Esophagus squamous epithelium (tissue), 5 donors: ENCODE data around the gene TCP11L1. TPM values are rescaled to one million over a fixed set of nuclear protein-coding genes. Genes with fewer than 3 reads are reported as not detected.
"Not testable (repeated sequence)": the region's sequence is repeated elsewhere in the genome, so short reads cannot be mapped to it uniquely, and the experiment has no call there.

Experiments used
- DNase-seq: peaks from one replicate; lab custom pipeline; 2025; lab: John Stamatoyannopoulos, UW
- H3K27ac ChIP-seq, 4 donors: fragments of 200-600 bp; sonication (generic); one replicate each; pipeline ENCODE4 v1.5.1; 2016 to 2019; ENCODE audit warnings: mild to moderate bottlenecking in 1 of 4
- H3K27me3 ChIP-seq, 4 donors: fragments of 200-600 bp; sonication (generic); 1 replicate in 3 of 4; 2 replicates in 1 of 4; pipeline versions ENCODE4 v1.5.1 to v1.6.0; 2017 to 2021; ENCODE audit warnings: antibody characterized with exemption in 1 of 4
- H3K36me3 ChIP-seq, 3 donors: fragments of 200-600 bp; sonication (generic); one replicate each; pipeline ENCODE4 v1.5.1; 2016 to 2019
- H3K4me1 ChIP-seq, 3 donors: fragments of 200-600 bp; sonication (generic); one replicate each; pipeline ENCODE4 v1.5.1; 2017 to 2019
- H3K4me3 ChIP-seq, 4 donors: fragments of 200-600 bp; sonication (generic); 1 replicate in 3 of 4; 2 replicates in 1 of 4; pipeline ENCODE4 v1.5.1; 2016 to 2019; ENCODE audit warnings: mild to moderate bottlenecking in 2 of 4, moderate library complexity in 1 of 4
- H3K9me3 ChIP-seq, 3 donors: fragments of 200-600 bp; sonication (generic); one replicate each; pipeline ENCODE4 v1.5.1; 2016 to 2019
- POLR2A ChIP-seq, 4 donors: fragments of 450-650 bp; IDR thresholded peaks; one replicate each; pipeline ENCODE4 v1.6.1; 2017; ENCODE audit warnings: antibody characterized with exemption in 4 of 4, mild to moderate bottlenecking in 4 of 4, moderate library complexity in 3 of 4
- WGBS, 2 donors: methylation state at CpG; one replicate each; pipeline ENCODE4 v1.1.5; 2018; 5-methylcytosine and 5-hydroxymethylcytosine counted together
- intact Hi-C: fragments of 100-400 bp; cut with DNase I; formaldehyde crosslinking; loops from one replicate; pipeline ENCODE4 v1.15.0; 2022
- total RNA-seq, 4 donors: library from RNA; depleted of rRNA; stranded (reverse); fragments of >200 nt; gene quantifications; one replicate each; pipeline ENCODE4 v1.1.0, GENCODE V29; 2016
- TF ChIP-seq, protein P1 (sequence below), 6 experiments: fragments of 450-650 bp in 4 of 6; fragments of 200-600 bp in 2 of 6; sonication (generic) in 2 of 6; IDR thresholded peaks; one replicate each; pipeline ENCODE4 v1.5.1; 2016 to 2019; ENCODE audit warnings: antibody characterized with exemption in 6 of 6, mild to moderate bottlenecking in 4 of 6, moderate library complexity in 4 of 6
- donor health status: DM: yes; HTN: yes; CAD: no.

TCP11L1 gene
- total RNA-seq, 4 donors from 2014 or later, result 15.0 to 31.8 (median 17.7) TPM

DNA sequence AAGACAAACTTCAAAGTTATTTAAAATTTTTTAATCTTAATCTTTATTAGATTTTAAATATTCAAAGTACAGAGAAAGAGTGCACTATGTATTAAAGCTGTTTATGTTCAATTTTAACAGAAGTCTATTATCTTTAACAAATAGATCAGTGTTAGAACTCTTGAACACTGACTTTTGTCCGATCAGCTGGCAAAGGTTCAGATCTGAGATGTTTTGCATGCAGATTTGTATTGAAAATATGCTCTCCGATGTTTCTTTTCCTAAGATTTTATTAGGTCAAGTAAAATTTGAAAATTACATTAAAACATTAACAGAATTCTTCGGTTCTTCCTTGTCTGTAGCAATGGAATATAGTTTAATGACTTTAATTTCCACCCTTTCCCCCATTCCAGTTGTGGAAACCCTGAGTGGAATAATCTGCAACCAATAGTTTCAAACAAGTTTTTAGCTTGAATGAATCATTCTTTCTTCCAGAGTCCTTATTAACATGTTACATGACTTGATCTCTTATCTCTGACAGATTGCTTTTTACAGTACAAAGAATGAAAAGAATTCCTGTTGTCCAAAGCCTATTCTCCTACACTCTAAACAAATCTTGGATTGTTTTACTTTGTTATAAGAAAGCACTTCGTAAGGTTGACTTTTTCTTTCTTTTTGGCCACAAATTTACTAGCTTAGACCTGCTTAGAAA lies 11.4 kb upstream of the TCP11L1 start:
- TF ChIP-seq, protein P1, sequence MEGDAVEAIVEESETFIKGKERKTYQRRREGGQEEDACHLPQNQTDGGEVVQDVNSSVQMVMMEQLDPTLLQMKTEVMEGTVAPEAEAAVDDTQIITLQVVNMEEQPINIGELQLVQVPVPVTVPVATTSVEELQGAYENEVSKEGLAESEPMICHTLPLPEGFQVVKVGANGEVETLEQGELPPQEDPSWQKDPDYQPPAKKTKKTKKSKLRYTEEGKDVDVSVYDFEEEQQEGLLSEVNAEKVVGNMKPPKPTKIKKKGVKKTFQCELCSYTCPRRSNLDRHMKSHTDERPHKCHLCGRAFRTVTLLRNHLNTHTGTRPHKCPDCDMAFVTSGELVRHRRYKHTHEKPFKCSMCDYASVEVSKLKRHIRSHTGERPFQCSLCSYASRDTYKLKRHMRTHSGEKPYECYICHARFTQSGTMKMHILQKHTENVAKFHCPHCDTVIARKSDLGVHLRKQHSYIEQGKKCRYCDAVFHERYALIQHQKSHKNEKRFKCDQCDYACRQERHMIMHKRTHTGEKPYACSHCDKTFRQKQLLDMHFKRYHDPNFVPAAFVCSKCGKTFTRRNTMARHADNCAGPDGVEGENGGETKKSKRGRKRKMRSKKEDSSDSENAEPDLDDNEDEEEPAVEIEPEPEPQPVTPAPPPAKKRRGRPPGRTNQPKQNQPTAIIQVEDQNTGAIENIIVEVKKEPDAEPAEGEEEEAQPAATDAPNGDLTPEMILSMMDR (IDR thresholded peaks at IDR 0.05), result no peak
- no peak for TF ChIP-seq POLR2A (IDR thresholded peaks at IDR 0.05)

DNA sequence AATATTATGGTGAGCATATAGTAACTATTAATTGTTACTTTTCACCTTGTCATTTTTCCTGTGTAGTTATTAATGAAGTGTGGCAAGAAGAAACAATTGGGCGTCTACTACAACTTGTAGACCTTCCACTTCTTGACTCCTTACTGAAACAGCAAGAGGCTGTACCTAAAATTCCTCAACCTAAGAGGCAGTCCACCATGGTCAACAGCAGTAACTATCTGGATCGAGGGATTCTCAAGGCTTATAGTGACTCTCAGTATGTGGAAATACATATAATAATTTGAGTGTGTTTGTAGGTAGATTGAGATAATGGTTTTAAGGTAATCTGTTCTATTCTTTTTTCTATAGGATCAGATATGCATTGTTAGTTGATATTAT lies 10.8 kb upstream of the TCP11L1 start:
- no peak for DNase-seq
- Histone ChIP-seq H3K9me3 (no peaks in the 10 kb centered on the region), H3K4me1 (no peaks in the 10 kb centered on the region), H3K36me3 (peaks cover 0 to 29% (median 0%) of the 10 kb centered on the region in 3 donors), H3K4me3 (no peak overlapping the region), H3K27ac (no peak overlapping the region), H3K27me3 (no peaks in the 10 kb centered on the region)
- 77% methylated on average over 2 of the region's 2 CpGs for WGBS, 2 donors
- TF ChIP-seq, protein P1 (IDR thresholded peaks at IDR 0.05), result no peak
- TF ChIP-seq POLR2A (IDR thresholded peaks at IDR 0.05), result no peak
- intact Hi-C loops, result no loop called here

More for the DNA sequence above, 11.4 kb upstream of the TCP11L1 start:
- Histone ChIP-seq H3K4me3 (no peak overlapping the region), H3K27ac (no peak overlapping the region), H3K36me3 (peaks cover 0 to 29% (median 0%) of the 10 kb centered on the region in 3 donors), H3K9me3 (no peaks in the 10 kb centered on the region), H3K27me3 (no peaks in the 10 kb centered on the region), H3K4me1 (no peaks in the 10 kb centered on the region)
- intact Hi-C loops, result no loop called here
- WGBS, 2 donors, result 76 to 79% methylated on average over 4 of the region's 4 CpGs
- DNase-seq, result no peak

DNA sequence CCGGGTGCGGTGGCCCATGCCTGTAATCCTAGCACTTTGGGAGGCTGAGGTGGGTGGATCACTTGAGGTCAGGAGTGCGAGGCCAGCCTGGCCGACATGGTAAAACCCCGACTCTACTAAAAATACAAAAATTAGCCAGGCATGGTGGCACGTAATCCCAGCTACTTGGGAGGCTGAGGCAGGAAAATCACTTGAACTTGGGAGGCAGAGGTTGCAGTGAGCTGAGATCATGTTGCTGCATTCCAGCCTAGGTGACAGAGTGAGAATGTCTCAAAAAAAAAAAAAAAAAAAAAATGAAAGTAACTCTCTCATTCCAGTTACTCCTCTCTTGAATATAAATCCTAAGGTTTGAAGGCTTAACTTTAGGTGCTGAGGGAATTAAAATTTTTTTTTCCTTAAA lies 10.2 kb upstream of the TCP11L1 start:
- H3K4me1 ChIP-seq, H3K9me3 ChIP-seq, H3K27ac ChIP-seq, H3K27me3 ChIP-seq, intact Hi-C loops, DNase-seq, H3K4me3 ChIP-seq: not testable (repeated sequence)
- 89 to 92% methylated on average over 6 of the region's 6 CpGs for WGBS, 2 donors
- H3K36me3 ChIP-seq, result peaks cover 0 to 29% (median 0%) of the 10 kb centered on the region in 3 donors

DNA sequence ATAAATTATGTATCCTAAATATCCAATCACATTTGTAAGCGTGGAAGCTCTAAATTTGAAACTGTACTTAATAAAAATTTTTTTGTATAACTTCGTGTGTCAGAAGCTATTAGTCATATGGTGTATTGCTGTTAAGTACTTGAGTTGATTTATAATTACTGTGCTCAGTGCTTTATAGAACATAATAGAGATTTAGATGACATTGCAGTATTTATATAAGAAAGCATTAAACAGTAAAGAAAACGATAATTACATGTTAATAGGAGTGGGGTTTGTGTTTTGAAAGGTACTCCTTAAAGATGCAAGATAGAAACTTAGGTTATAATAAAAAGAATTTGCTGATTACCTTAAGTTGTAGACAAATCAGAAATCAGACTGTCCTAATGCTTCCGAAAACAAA lies 5.9 kb upstream of the TCP11L1 start:
- intact Hi-C loops, result no loop called here
- Histone ChIP-seq H3K36me3 (peaks cover 0 to 19% (median 0%) of the 10 kb centered on the region in 3 donors), H3K9me3 (no peaks in the 10 kb centered on the region), H3K27ac (no peak overlapping the region), H3K4me3 (no peak overlapping the region), H3K27me3 (no peaks in the 10 kb centered on the region), H3K4me1 (peaks cover 0 to 2% (median 0%) of the 10 kb centered on the region in 3 donors)
- WGBS, 2 donors, result 63 to 69% methylated on average over 4 of the region's 4 CpGs
- no peak for TF ChIP-seq POLR2A (IDR thresholded peaks at IDR 0.05)
- TF ChIP-seq, protein P1 (IDR thresholded peaks at IDR 0.05), result no peak
- DNase-seq, result no peak

DNA sequence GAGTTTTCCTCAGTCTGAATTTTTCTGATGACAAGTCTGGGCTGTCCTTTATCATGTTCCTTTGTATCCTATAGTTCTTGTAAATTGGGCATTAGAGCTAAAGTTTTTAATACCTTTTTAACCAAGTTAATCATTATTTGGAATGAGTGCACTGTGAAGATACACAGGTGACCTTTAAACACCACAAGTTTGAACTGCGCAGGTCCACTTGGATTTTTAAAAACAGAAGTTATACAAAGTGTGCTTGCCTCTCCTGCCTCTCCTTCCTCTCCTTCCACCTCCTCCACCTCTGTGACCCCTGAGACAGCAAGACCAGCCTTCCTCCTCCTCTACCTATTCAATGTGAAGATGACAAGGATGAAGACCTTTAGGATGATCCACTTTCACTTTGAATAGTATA lies 4.4 kb upstream of the TCP11L1 start:
- DNase-seq, result no peak
- Histone ChIP-seq H3K9me3 (no peaks in the 10 kb centered on the region), H3K4me1 (peaks cover 0 to 8% (median 0%) of the 10 kb centered on the region in 3 donors), H3K36me3 (peaks cover 0 to 19% (median 0%) of the 10 kb centered on the region in 3 donors), H3K27me3 (no peaks in the 10 kb centered on the region), H3K27ac (no peak overlapping the region), H3K4me3 (no peak overlapping the region)
- TF ChIP-seq, protein P1 (IDR thresholded peaks at IDR 0.05), result no peak
- TF ChIP-seq POLR2A (IDR thresholded peaks at IDR 0.05), result no peak
- 94 to 100% methylated on average over 1 of the region's 1 CpG for WGBS, 2 donors
- intact Hi-C loops, result no loop called here
